Endothelial cell of umbilical vein (primary cell): ENCODE data around the gene SLAIN2. TPM values are rescaled to one million over a fixed set of nuclear protein-coding genes. Genes with fewer than 3 reads are reported as not detected.

ENCODE experiments used
- BruUV-seq: library from RNA; stranded (reverse); fragments of 400-500 nt; replicated peaks from 2 replicates; lab custom pipeline; 2021; lab: Mats Ljungman, UMichigan
- CTCF ChIA-PET: fragments of 300-600, 350-600 bp; sonication (Branson Sonifier 250); formaldehyde crosslinking; loops from one replicate; lab custom pipeline; 2021; ENCODE audit warnings: antibody characterized with exemption, inconsistent platforms; lab: Charles Lee
- POLR2A ChIA-PET: fragments of 300-600, 350-600 bp; sonication (Branson Sonifier 250); formaldehyde crosslinking; loops from one replicate; lab custom pipeline; 2021; ENCODE audit warnings: antibody characterized with exemption, inconsistent platforms; lab: Charles Lee
- DNase-seq: peaks from one replicate; pipeline ENCODE4 v3.0.0-alpha.2; 2011; ENCODE audit warnings: low read depth, low spot score
- FAIRE-seq: peaks from 2 replicates; lab custom pipeline; 2011; peaks lifted over from hg19 to GRCh38; lab: Jason Lieb, UNC
- H2AFZ ChIP-seq: 2 replicates; pipeline ENCODE4 v1.6.0; 2012; ENCODE audit warnings: low read depth, low read length, control low read depth, inconsistent platforms
- H3K27ac ChIP-seq: 2 replicates; pipeline ENCODE4 v1.5.1; 2011; ENCODE audit warnings: low read depth, mild to moderate bottlenecking, control low read depth, low read length, moderate library complexity; ENCODE audit not compliant: insufficient read depth
- H3K27me3 ChIP-seq, 2 experiments: 2 replicates each; pipeline versions ENCODE4 v1.6.0 to v1.6.1; 2011; ENCODE audit warnings: low read length in 2 of 2, mixed read lengths in 1 of 2; ENCODE audit not compliant: control insufficient read depth in 2 of 2, insufficient read depth in 2 of 2
- H3K36me3 ChIP-seq, 2 experiments: 2 replicates in 1 of 2; 3 replicates in 1 of 2; pipeline ENCODE4 v1.5.1; 2011; ENCODE audit warnings: low read length in 2 of 2, mild to moderate bottlenecking in 1 of 2, moderate library complexity in 1 of 2; ENCODE audit not compliant: control insufficient read depth in 2 of 2, insufficient read depth in 2 of 2; ENCODE audit errors: extremely low read depth in 1 of 2
- H3K4me1 ChIP-seq: 3 replicates; pipeline ENCODE4 v1.5.1; 2011; ENCODE audit warnings: mild to moderate bottlenecking, low read length; ENCODE audit not compliant: control insufficient read depth, insufficient read depth; ENCODE audit errors: extremely low read depth
- H3K4me2 ChIP-seq: 2 replicates; pipeline ENCODE4 v1.6.1; 2011; ENCODE audit warnings: low read length, control low read depth, mixed read lengths; ENCODE audit not compliant: insufficient read depth
- H3K4me3 ChIP-seq, 3 experiments: fragments of 200-600 bp in 1 of 3; sonication (generic), shearing (Covaris generic) in 1 of 3; replicated peaks in 1 of 3; 2 replicates each; pipeline ENCODE4 v1.5.1; 2011 to 2016; ENCODE audit warnings: control low read depth in 3 of 3, low read length in 3 of 3, mild to moderate bottlenecking in 2 of 3, inconsistent platforms in 1 of 3, low read depth in 1 of 3, moderate library complexity in 1 of 3; ENCODE audit not compliant: insufficient read depth in 1 of 3
- H3K79me2 ChIP-seq: 2 replicates; pipeline ENCODE4 v1.6.0; 2012; ENCODE audit warnings: low read length, inconsistent platforms; ENCODE audit not compliant: control insufficient read depth, insufficient read depth
- H3K9ac ChIP-seq: replicated peaks from 2 replicates; pipeline ENCODE3; 2011; ENCODE audit warnings: low read length, control low read depth; ENCODE audit not compliant: insufficient read depth; ENCODE audit errors: extremely low read depth
- H3K9me1 ChIP-seq: replicated peaks from 3 replicates; pipeline ENCODE4 v1.6.0; 2011; ENCODE audit warnings: mild to moderate bottlenecking, low read length; ENCODE audit not compliant: control insufficient read depth, insufficient read depth; ENCODE audit errors: extremely low read depth
- H3K9me3 ChIP-seq: replicated peaks from 2 replicates; pipeline ENCODE4 v1.5.1; 2012; ENCODE audit warnings: low read length, inconsistent platforms; ENCODE audit not compliant: control insufficient read depth, insufficient read depth
- H4K20me1 ChIP-seq: replicated peaks from 2 replicates; pipeline ENCODE3; 2011; ENCODE audit warnings: mild to moderate bottlenecking, low read length; ENCODE audit not compliant: control insufficient read depth, insufficient read depth; ENCODE audit errors: extremely low read depth
- CTCF ChIP-seq, 2 donors: IDR thresholded peaks; 1 replicate in 1 of 2; 2 replicates in 1 of 2; pipeline ENCODE4 v1.5.1; 2011; ENCODE audit warnings: low read length in 2 of 2, mild to moderate bottlenecking in 2 of 2, moderate library complexity in 2 of 2, control low read depth in 1 of 2, inconsistent platforms in 1 of 2, low read depth in 1 of 2; ENCODE audit not compliant: insufficient read depth in 1 of 2; ENCODE audit errors: extremely low read depth in 1 of 2
- EZH2 ChIP-seq: IDR thresholded peaks from 2 replicates; pipeline ENCODE4 v1.6.1; 2012; ENCODE audit warnings: borderline replicate concordance, low read depth, mild to moderate bottlenecking, moderate library complexity, low read length, inconsistent platforms; ENCODE audit not compliant: severe bottlenecking
- FOS ChIP-seq: IDR thresholded peaks from 2 replicates; pipeline ENCODE4 v1.6.1; 2011; ENCODE audit warnings: mild to moderate bottlenecking, low read length, moderate library complexity, borderline replicate concordance; ENCODE audit not compliant: insufficient read depth
- GATA2 ChIP-seq: IDR thresholded peaks from 2 replicates; pipeline ENCODE4 v1.7.0; 2011; ENCODE audit warnings: low read depth, mild to moderate bottlenecking, moderate library complexity, mixed read lengths, low read length; ENCODE audit not compliant: insufficient read length, insufficient read depth
- JUN ChIP-seq: IDR thresholded peaks from 2 replicates; pipeline ENCODE4 v1.6.1; 2011; ENCODE audit warnings: borderline replicate concordance, low read depth; ENCODE audit not compliant: insufficient read length, insufficient read depth
- MAX ChIP-seq: IDR thresholded peaks from 2 replicates; pipeline ENCODE4 v1.6.1; 2011; ENCODE audit not compliant: insufficient read depth, insufficient read length
- MYC ChIP-seq: IDR thresholded peaks from one replicate; pipeline ENCODE4 v1.6.1; 2011; ENCODE audit warnings: mild to moderate bottlenecking, low read depth, low read length
- POLR2A ChIP-seq: IDR thresholded peaks from 2 replicates; pipeline ENCODE4 v1.6.1; 2012; ENCODE audit warnings: low read depth, mild to moderate bottlenecking, control low read depth, low read length
- POLR2AphosphoS5 ChIP-seq: IDR thresholded peaks from 2 replicates; pipeline ENCODE4 v1.6.1; 2012; ENCODE audit warnings: low read depth, mild to moderate bottlenecking, control low read depth, low read length, moderate library complexity; ENCODE audit not compliant: insufficient read depth
- dilution Hi-C: fragments of 300-500 bp; cut with MboI; formaldehyde crosslinking; loops from one replicate; pipeline ENCODE4 v1.15.0; 2019; ENCODE audit warnings: low sequenced_read_pairs; ENCODE audit not compliant: extremely low pct_ligation_motif_present
- intact Hi-C: fragments of 100-400 bp; cut with micrococcal nuclease; formaldehyde crosslinking; loops from one replicate; pipeline ENCODE4 v1.10.0; 2022
- polyA plus RNA-seq, 4 experiments: library from polyadenylated mRNA; depleted of rRNA in 3 of 4; stranded (reverse) in 3 of 4; unstranded in 1 of 4; fragments of >200 nt; gene quantifications; 2 replicates each; pipeline versions ENCODE4 v1.2.1 to v1.2.3, GENCODE V29; 2011 to 2012; ENCODE audit warnings: missing spikeins in 1 of 4
- total RNA-seq: library from RNA; stranded (reverse); gene quantifications from 2 replicates; pipeline ENCODE4 v1.2.3, GENCODE V29; 2021

The SLAIN2 gene
- total and polyA plus RNA-seq, 2 donors (not counting 3 experiments of a cell fraction or from before 2014, with no cell fraction given) = 27.4 to 49.5 TPM

- Histone ChIP-seq H3K4me1 (no peaks in the 10 kb centered on the region), H3K79me2 (no peaks in the 10 kb centered on the region), H3K4me2 (no peak overlapping the region), H3K9me1 (no peaks in the 10 kb centered on the region), H4K20me1 (no peaks in the 10 kb centered on the region), H3K27me3 (peaks cover 9 to 12% of the 10 kb centered on the region in 2 experiments), H3K36me3 (no peaks in the 10 kb centered on the region), H3K27ac (no peak overlapping the region), H3K9me3 (no peaks in the 10 kb centered on the region), H3K9ac (no peak overlapping the region), H2AFZ (no peak overlapping the region), H3K4me3 (no peak overlapping the region)
- intact Hi-C loops (no loop called here), dilution Hi-C loops (no loop called here)
- POLR2A ChIA-PET = no interaction called here
- no peak for FAIRE-seq
- TF ChIP-seq POLR2AphosphoS5 (no peak), GATA2 (no peak), MYC (no peak), JUN (no peak), EZH2 (no peak), MAX (no peak), FOS (no peak), POLR2A (no peak), CTCF (IDR thresholded peaks at IDR 0.05; ENCODE audit: extremely low read depth in 1 of 2, insufficient read depth in 1 of 2, low read depth in 1 of 2, low read length in 2 of 2) (no peak)
- DNase-seq = no peak
- CTCF ChIA-PET = interaction anchor here (1.5 kb wide), 1 partner anchor 26 kb away, joined by 3 read pairs; no protein-coding TSS in a partner anchor
- no TSS peak for BruUV-seq
Observed at GRCh38 chr4:48472794-48473193, 131.5 kb downstream of the SLAIN2 start.
